CD4-positive, alpha-beta T cell (primary cell): ENCODE data around the gene KCNMB4. TPM values are rescaled to one million over a fixed set of nuclear protein-coding genes. Genes with fewer than 3 reads are reported as not detected.

Experiments
- ATAC-seq: fragments of 200-7000 bp; cut with Tn5 transposase; one replicate; pipeline ENCODE4 v1.10.0; 2022; ENCODE audit warnings: mild to moderate bottlenecking; ENCODE audit not compliant: poor library complexity
- CTCF ChIA-PET: fragments of 350-600 bp; sonication (Branson Sonifier 250); formaldehyde crosslinking; loops from one replicate; lab custom pipeline; 2021; ENCODE audit warnings: antibody characterized with exemption, inconsistent platforms; lab: Charles Lee
- POLR2A ChIA-PET: fragments of 350-600 bp; sonication (Branson Sonifier 250); formaldehyde crosslinking; loops from one replicate; lab custom pipeline; 2021; ENCODE audit warnings: antibody characterized with exemption, inconsistent platforms; lab: Charles Lee
- DNase-seq, 14 experiments: peaks; one replicate each; pipeline ENCODE4 v3.0.0-alpha.2; 2013 to 2020; ENCODE audit warnings: mixed read lengths in 2 of 14
- H3K27ac ChIP-seq, 2 donors: one replicate each; pipeline versions ENCODE4 v1.5.1 to v1.7.0; 2013; ENCODE audit warnings: low read length in 2 of 2, low read depth in 1 of 2, mild to moderate bottlenecking in 1 of 2
- H3K27me3 ChIP-seq, 2 experiments: 1 replicate in 1 of 2; 2 replicates in 1 of 2; pipeline versions ENCODE4 v1.6.1 to v1.7.0; 2013; ENCODE audit warnings: low read length in 2 of 2, control low read depth in 1 of 2, mild to moderate bottlenecking in 1 of 2, moderate library complexity in 1 of 2; ENCODE audit not compliant: insufficient read depth in 2 of 2, control insufficient read depth in 1 of 2
- H3K36me3 ChIP-seq: one replicate; pipeline ENCODE4 v1.6.1; 2013; ENCODE audit warnings: low read length, control low read depth; ENCODE audit not compliant: insufficient read depth
- H3K4me1 ChIP-seq: one replicate; pipeline ENCODE4 v1.6.1; 2013; ENCODE audit warnings: low read length, control low read depth; ENCODE audit not compliant: insufficient read depth
- H3K4me3 ChIP-seq: one replicate; pipeline ENCODE4 v1.5.1; 2013; ENCODE audit warnings: mild to moderate bottlenecking, low read length, moderate library complexity
- H3K9me3 ChIP-seq, 2 experiments: 1 replicate in 1 of 2; 2 replicates in 1 of 2; pipeline versions ENCODE4 v1.6.1 to v1.7.0; 2013; ENCODE audit warnings: low read length in 2 of 2, mild to moderate bottlenecking in 2 of 2, control low read depth in 1 of 2, moderate library complexity in 1 of 2; ENCODE audit not compliant: control insufficient read depth in 1 of 2, insufficient read depth in 1 of 2
- H3K27ac Mint-ChIP-seq: one replicate; pipeline ENCODE4 v1.8.0; 2020; ENCODE audit warnings: mixed read lengths
- H3K27me3 Mint-ChIP-seq: one replicate; pipeline ENCODE4 v1.8.0; 2021; ENCODE audit warnings: mixed read lengths
- H3K36me3 Mint-ChIP-seq: one replicate; pipeline ENCODE4 v1.8.0; 2021; ENCODE audit warnings: low read depth, mixed read lengths
- H3K4me1 Mint-ChIP-seq: one replicate; pipeline ENCODE4 v1.8.0; 2021; ENCODE audit warnings: low read depth, mixed read lengths
- H3K4me3 Mint-ChIP-seq: one replicate; pipeline ENCODE4 v1.8.0; 2020; ENCODE audit warnings: mild to moderate bottlenecking, mixed read lengths
- H3K9me3 Mint-ChIP-seq: one replicate; pipeline ENCODE4 v1.8.0; 2020; ENCODE audit warnings: mixed read lengths
- intact Hi-C, 2 experiments: fragments of 100-400 bp; cut with DNase I in 1 of 2; cut with micrococcal nuclease in 1 of 2; formaldehyde crosslinking; loops; one replicate each; pipeline versions ENCODE4 v1.15.1 to v1.9.0; 2023 to 2025; cut with DNase I, micrococcal nuclease
- total RNA-seq, 174 experiments: library from RNA in 2 of 174; stranded (reverse) in 2 of 174; gene quantifications; one replicate each; pipeline ENCODE4 v1.2.3 and lab custom pipeline; 2021 to 2026
- TF ChIP-seq, protein P1 (sequence below): fragments of 200-600 bp; IDR thresholded peaks from one replicate; pipeline ENCODE4 v1.8.0; 2022; ENCODE audit warnings: antibody characterized with exemption, mild to moderate bottlenecking

KCNMB4 gene
- total RNA-seq, 2 experiments from 2014 or later: 0.53 to 0.71 TPM

DNA sequence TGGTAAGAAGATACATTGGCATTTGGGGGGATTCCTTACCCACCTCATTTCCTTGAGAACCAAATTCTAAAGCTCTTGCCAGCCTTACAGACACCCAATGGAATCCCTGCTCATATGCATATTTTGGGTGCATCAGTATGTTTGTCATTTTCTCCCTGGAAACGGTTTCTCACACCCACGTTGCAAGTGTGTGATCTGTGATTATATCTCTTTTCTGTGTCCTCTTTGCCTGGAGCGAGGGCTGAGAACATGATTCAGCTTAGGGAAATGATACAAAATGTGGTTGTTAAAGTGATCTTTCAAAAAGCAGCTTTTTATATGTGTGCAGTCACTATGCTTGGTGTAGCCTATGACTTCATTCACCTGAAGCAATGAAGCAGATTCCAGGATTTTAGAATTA lies 52.0 kb downstream of the KCNMB4 start:
- DNase-seq (no peak), ATAC-seq (no peak)
- H3K4me1 Mint-ChIP-seq: no peaks in the 10 kb centered on the region
- Histone ChIP-seq H3K4me1 (no peaks in the 10 kb centered on the region), H3K9me3 (no peaks in the 10 kb centered on the region), H3K27ac (no peak overlapping the region), H3K27me3 (no peaks in the 10 kb centered on the region), H3K36me3 (no peaks in the 10 kb centered on the region), H3K4me3 (no peak overlapping the region)
- H3K9me3 Mint-ChIP-seq: no peaks in the 10 kb centered on the region
- H3K27ac Mint-ChIP-seq: no peak overlapping the region
- no peaks in the 10 kb centered on the region for H3K36me3 Mint-ChIP-seq
- H3K27me3 Mint-ChIP-seq: no peaks in the 10 kb centered on the region
- ChIA-PET POLR2A (no interaction called here), CTCF (no interaction called here)
- no peak overlapping the region for H3K4me3 Mint-ChIP-seq
- intact Hi-C loops: no loop called here
- TF ChIP-seq, protein P1, sequence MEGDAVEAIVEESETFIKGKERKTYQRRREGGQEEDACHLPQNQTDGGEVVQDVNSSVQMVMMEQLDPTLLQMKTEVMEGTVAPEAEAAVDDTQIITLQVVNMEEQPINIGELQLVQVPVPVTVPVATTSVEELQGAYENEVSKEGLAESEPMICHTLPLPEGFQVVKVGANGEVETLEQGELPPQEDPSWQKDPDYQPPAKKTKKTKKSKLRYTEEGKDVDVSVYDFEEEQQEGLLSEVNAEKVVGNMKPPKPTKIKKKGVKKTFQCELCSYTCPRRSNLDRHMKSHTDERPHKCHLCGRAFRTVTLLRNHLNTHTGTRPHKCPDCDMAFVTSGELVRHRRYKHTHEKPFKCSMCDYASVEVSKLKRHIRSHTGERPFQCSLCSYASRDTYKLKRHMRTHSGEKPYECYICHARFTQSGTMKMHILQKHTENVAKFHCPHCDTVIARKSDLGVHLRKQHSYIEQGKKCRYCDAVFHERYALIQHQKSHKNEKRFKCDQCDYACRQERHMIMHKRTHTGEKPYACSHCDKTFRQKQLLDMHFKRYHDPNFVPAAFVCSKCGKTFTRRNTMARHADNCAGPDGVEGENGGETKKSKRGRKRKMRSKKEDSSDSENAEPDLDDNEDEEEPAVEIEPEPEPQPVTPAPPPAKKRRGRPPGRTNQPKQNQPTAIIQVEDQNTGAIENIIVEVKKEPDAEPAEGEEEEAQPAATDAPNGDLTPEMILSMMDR: no peak

DNA sequence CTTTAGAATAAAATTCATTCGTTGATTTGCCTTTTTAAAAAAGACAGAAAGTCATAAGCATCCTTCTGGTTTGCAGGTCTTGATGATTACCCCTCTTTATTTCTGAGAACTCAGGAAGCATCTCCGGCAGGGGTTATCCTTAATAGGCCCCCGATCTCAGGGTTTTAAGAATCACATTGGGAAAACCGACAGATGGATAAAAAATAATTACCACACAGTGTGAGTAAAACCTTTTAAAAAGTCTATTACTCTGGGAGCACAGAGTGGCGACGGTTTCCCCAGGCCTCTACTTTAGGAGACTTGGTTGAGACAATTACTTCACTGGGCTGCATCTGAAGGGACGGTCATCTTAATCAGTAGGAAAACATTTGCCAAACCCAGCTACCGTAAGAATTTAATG lies 56.5 kb downstream of the KCNMB4 start:
- no peak overlapping the region for H3K4me3 Mint-ChIP-seq
- Histone ChIP-seq H3K4me3 (no peak overlapping the region), H3K36me3 (no peaks in the 10 kb centered on the region), H3K9me3 (no peaks in the 10 kb centered on the region), H3K27ac (no peak overlapping the region), H3K27me3 (no peaks in the 10 kb centered on the region), H3K4me1 (no peaks in the 10 kb centered on the region)
- ATAC-seq: no peak
- H3K27me3 Mint-ChIP-seq: no peaks in the 10 kb centered on the region
- no peak for DNase-seq
- TF ChIP-seq, protein P1: no peak
- POLR2A ChIA-PET: no interaction called here
- no peaks in the 10 kb centered on the region for H3K36me3 Mint-ChIP-seq
- no peaks in the 10 kb centered on the region for H3K4me1 Mint-ChIP-seq
- CTCF ChIA-PET: no interaction called here
- H3K9me3 Mint-ChIP-seq: no peaks in the 10 kb centered on the region
- intact Hi-C loops: no loop called here
- no peak overlapping the region for H3K27ac Mint-ChIP-seq

DNA sequence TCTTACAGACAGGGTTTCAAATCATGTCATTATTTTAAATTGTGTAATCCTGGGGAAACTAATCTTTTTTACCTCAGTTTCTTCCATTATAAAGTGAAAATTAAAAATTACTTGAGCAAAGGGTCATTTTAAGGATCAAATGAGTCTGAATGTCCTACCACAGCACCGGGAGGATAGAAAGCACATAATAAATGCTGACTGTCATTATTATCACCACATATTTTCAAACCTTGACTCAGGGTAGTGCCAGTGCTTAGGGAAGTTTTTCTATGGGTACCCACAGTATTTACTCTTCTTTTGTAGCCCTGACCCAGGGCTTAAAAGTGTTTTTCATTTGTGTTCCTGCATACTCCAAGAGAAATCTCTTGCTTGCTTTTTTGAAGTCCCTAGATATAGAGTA lies 60.5 kb downstream of the KCNMB4 start:
- DNase-seq: no peak
- no peak overlapping the region for H3K27ac ChIP-seq
- Mint-ChIP-seq H3K4me1 (no peaks in the 10 kb centered on the region), H3K36me3 (no peaks in the 10 kb centered on the region), H3K27ac (no peak overlapping the region), H3K9me3 (no peaks in the 10 kb centered on the region), H3K27me3 (no peaks in the 10 kb centered on the region), H3K4me3 (no peak overlapping the region)
- ChIA-PET CTCF (no interaction called here), POLR2A (no interaction called here)
- H3K27me3 ChIP-seq: no peaks in the 10 kb centered on the region
- ATAC-seq: no peak
- H3K9me3 ChIP-seq: no peaks in the 10 kb centered on the region
- no peaks in the 10 kb centered on the region for H3K4me1 ChIP-seq
- H3K4me3 ChIP-seq: no peak overlapping the region
- TF ChIP-seq, protein P1: no peak
- intact Hi-C loops: no loop called here
- no peaks in the 10 kb centered on the region for H3K36me3 ChIP-seq
